ENCODE measurements around the gene LRRTM1.

LRRTM1 gene, protein sequence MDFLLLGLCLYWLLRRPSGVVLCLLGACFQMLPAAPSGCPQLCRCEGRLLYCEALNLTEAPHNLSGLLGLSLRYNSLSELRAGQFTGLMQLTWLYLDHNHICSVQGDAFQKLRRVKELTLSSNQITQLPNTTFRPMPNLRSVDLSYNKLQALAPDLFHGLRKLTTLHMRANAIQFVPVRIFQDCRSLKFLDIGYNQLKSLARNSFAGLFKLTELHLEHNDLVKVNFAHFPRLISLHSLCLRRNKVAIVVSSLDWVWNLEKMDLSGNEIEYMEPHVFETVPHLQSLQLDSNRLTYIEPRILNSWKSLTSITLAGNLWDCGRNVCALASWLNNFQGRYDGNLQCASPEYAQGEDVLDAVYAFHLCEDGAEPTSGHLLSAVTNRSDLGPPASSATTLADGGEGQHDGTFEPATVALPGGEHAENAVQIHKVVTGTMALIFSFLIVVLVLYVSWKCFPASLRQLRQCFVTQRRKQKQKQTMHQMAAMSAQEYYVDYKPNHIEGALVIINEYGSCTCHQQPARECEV

DNA sequence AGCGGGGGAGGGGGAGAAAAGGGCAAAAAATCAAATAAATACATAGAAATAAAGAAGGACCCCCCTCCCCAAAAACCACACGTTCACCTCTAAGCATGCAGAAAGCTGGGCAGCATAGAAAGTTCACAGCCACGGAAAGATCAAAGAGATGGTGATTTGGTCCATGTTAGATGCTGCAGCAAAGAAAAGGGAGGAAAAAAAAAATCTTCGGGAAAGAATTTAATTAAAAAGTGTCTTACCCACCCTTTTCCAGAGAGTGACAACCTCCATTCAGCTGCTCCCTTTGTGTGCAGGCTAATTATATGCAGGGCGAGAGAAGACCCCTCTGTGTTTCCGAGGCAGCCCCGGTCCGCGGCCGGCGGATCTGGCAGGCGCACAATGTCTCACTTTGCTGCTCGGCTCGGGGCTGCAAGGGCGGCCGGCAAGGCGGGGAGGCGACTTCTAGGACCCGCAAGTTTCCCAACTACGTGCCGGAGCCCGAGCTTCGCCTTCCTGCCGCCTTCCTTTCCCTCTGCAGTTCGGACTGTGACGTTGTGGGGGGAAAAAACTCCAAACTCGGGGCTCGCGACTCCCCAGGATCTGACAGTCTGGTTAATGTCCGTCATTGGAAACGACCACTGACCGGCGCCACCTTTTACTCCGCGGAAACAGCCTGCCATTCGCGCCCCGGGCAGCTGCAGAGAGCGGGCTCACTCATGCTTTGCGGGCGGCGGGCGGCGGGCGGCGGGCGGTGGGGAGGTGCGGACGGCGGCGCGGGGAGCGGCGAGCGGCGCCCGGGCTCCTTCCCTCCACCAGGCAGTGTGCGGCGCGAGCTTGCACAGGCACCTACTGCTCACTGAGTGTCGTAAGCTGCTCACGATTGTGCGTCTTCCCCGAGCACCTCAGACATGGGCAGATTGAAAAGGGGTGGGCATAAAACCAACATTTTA, at the start of gene LRRTM1:
Gene LRRTM1 (minus strand): TSS at position 844 of the 929 bp plus-strand sequence. CDS start 933 bp downstream, outside the sequence.
- DNase-seq = no peak

DNA sequence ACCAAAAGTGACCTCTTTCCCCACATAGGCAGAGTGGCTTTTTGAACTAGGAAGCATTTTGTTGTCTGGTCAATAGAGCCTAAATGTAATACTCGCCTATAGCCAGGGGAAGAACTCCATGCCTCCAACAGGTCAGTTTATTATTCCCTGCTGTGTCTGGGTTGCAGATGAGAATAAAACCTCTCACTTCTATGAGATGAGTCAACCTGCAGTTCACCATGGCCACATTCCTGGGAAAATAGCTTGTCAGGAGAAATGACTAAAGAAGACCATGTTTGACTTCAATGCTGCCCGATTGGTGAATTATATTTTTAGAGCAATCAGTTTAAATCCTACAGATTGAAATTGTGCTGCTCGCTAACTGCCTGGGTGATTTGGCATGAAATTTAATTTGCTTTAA, 46.7 kb upstream of the LRRTM1 start:
- no peak for DNase-seq

- no peak for DNase-seq
Measured at GRCh38 chr2:80348953-80349352, 44.4 kb upstream of the LRRTM1 start.

GRCh38 chr2:80348078-80348477, 43.5 kb upstream of the LRRTM1 start:
- no peak for DNase-seq

DNA sequence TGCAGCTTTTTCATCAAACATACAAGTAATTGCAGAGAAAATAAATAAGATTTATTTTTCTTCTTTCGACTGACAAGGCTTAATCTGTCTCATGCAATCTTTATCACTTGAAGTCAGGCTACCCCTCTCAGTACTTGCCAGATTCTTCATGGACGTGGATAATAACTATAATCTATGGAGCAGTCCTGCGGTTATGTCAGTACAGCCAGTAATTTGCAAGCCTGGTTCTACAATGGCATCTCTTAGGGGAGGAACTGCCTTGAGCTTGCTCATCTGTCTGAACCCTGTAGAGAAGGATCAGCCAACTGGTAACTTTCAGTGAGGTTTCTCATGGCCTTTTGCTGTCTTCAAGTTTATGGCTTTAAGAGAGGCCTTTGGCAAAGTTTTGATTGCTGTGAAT, 35.5 kb upstream of the LRRTM1 start:
- no peak for DNase-seq

DNA sequence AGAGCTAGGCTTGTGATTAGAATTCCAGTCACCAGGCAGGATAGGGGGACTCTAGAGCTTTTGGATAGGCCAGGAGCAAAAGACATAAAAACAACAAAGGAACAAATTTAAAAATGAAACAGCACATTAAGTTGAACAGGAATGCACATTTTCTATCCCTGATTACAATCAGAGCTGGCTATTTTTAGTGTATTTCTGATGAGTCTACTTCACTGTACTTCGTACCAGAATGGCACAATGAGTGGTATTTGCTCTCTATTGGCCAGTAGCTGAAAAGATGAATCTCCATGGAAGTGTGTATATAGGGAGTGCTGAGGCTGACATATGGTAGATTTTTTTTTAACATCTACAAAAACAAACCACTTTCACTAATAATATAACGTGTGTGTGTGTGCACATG, 34.2 kb upstream of the LRRTM1 start:
- DNase-seq = no peak

GRCh38 chr2:80335411-80335810, 30.9 kb upstream of the LRRTM1 start:
- no peak for DNase-seq

- no peak for DNase-seq
Measured at GRCh38 chr2:80333886-80334285, 29.3 kb upstream of the LRRTM1 start.

DNA sequence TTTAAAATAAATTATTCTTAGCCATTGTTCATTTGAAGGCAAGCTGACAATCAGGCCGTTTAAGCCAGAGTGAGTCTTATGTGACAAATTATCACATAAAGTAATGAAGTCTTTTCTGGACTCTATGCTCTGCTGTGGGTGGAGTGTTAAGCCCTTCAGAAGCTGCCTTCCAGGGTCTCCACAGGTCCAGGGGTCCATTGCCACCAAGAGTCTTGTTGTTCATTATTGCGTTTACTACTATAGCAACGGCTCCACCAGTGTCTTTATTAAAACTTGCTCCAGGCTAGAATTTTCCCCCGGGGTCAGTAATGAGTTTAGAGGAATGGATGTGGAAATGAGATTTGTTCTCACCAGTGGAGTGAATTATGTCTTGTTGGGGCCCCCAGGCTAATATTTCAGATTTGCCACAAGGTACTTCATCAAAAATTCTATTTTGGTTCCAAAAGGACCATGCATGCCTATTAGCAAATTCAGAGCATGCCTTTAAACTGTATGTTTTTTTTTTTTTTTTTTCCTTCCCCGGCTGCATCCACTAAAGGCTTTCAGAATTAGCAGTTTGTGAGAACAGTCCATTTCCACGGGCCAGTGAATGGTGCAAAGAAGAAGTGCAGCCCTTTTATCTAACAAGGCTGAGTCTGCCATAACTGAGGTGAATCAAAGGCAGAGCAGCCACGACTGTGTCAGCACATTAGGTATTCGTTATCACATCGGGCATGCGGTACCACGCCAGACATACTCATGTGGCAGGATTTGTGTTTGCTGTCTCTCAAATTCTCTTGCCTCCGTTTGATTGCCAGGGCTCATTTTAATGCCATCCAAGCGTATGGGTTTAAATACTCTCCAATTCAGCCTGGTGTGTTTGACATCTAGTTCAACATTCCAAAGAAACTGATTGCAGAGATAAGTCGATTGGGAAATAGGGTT, 26.2 kb upstream of the LRRTM1 start:
- DNase-seq = no peak

DNA sequence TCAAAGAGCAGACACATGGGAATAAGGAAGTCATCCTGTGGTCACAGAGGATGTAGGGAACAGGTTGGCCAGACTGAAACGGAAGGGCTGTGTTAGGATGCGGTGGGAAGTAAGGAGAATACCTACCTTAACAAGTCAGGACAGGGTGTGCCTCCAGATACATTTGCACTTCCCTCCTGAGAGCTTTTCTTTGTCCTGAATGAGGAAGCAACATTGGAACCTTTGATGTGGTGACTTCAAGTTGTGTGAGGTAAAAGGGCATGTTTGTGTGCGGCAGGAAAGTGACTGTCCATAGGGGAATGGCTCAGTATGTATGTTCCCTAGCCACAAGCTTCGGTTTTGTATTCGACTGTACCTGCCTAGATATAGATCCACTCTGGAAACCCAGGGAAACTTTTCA, 24.9 kb upstream of the LRRTM1 start:
- DNase-seq = no peak

DNA sequence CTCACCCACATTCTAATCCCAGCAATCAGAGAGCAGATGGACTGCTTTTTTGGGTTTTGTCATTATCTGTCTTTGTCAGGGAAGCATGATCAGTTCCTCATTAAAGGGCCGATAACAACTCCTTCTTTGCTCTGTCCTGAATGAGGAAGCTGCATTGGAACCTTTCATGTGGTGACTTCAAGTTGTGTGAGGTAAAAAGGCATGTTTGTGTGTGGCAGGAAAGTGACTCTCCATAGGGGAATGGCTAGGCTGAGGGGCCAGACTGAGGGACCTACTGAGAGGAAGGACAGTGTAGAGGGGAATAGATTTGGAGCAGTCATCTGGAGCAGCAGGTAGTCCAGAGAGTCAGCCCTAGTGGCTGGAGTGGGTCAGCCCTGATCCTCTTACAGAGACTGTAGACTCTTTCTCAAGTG, 23.6 kb upstream of the LRRTM1 start:
- DNase-seq = no peak

GRCh38 chr2:80326861-80327260, 22.3 kb upstream of the LRRTM1 start:
- no peak for DNase-seq

DNA sequence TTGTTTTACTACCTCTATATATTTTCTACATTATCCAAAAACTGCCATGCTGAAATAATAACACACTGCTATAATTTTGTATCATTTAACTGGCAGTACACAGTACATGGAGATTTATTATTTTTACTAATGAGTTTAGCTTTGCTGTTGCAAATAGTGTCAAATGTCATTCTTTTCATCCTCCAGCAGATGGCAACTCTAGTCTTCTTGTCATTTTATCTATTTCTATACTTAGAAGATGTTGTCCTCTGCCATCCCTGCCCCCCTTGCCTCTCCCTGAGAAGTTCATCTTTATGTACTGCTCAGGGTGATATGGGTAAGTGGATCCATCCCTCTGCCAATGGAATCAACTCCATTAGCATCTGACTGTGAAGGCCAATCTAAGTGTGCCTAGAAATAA, 21.7 kb upstream of the LRRTM1 start:
- DNase-seq = no peak

- no peak for DNase-seq
Measured at GRCh38 chr2:80324525-80324924, 20.0 kb upstream of the LRRTM1 start.

DNA sequence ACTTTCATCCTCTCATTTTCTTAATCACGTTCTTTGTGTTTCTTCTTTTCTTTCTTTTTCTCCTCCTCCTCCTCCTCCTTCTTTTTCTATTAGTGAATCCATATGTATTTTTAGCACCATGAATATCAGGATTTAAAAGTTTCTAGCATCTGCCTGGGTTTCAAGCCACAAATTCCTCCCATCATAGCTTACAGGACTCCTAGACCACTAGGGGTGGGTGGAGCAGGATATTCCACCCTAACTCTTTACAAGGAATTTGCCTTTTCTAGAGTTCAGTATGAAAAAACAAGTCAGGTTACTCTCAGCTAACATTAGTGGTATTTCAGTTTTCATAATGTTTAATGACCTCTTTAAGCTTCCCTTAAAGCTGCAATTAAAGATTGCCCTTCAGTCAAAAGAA, 19.1 kb upstream of the LRRTM1 start:
- no peak for DNase-seq

DNA sequence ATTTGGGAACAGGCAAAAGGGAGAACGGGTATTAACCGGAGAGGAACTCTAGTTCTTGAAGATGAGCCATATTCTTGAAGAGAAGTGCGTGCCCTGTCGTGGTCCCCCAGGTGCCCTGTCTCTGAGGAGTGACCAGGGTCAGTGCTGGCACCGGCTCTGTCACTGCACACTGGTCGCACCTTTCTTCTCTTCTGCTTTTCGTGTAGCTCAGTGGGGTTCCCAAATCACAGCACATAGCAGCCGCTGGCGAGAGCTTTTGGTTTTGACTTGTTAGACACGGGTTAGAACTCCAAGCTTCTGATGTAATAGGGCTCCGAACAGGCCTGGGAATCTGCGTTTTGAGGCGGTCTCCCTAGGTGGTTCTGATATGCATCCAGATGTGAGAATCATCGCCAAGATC, 18.4 kb upstream of the LRRTM1 start:
- no peak for DNase-seq

DNA sequence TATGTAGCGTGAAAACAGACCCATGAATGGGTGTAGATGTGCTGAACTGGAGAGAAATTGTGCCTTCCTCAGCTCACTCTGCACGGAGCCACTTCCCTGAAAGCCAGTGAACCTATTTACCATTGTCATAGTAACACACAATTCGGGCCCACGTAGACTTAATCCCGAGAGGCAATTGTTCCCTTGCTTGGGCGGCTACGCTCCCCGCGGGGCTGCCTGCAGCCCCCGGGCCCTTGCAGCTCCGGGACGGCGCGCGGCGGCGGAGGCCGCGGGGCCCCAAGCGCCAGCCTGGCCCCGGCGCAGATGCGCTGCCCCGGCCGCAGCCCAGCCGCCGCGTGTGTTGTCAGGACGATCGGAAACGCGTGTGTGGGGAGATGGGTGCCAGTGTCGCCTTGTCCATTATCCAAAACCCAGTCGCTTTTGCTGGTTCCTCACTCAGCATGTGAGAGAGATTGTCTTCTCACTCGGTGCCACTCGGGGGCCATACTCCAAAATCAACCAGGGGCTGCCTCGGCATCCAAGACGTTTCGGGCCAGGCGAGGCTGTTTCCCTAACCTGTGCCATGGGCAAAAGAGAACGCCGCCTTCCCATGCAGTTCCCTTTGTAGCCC, 17.9 kb upstream of the LRRTM1 start:
- no peak for DNase-seq

- no peak for DNase-seq
Measured at GRCh38 chr2:80312282-80312839, 7.8 kb upstream of the LRRTM1 start.

GRCh38 chr2:80311304-80311703, 6.8 kb upstream of the LRRTM1 start:
- no peak for DNase-seq

DNA sequence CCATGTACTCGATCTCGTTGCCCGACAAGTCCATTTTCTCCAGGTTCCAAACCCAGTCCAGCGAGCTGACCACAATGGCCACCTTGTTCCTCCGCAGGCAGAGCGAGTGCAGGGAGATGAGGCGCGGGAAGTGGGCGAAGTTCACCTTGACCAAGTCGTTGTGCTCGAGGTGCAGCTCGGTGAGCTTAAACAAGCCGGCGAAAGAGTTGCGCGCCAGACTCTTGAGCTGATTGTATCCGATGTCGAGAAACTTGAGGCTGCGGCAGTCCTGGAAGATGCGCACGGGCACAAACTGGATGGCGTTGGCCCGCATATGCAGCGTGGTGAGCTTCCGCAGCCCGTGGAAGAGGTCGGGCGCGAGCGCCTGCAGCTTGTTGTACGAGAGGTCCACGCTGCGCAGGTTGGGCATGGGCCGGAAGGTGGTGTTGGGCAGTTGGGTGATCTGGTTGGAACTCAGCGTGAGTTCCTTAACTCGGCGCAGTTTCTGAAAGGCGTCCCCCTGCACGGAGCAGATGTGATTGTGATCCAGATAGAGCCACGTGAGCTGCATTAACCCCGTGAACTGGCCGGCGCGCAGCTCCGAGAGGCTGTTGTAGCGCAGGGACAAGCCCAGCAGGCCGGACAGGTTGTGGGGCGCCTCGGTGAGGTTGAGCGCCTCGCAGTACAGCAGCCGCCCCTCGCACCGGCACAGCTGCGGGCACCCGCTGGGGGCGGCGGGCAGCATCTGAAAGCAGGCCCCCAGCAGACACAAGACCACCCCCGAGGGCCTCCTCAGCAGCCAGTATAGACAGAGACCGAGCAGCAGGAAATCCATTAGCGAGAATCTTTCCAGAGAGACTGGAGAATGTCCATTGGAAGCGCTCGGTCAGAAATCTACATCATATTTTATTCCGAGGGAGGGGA, 1.3 kb downstream of the LRRTM1 start:
- no peak for DNase-seq
